Raji (cell line): ENCODE data around the gene CHD9.

Experiments
- POLR2A ChIP-seq: IDR thresholded peaks from 2 replicates; pipeline ENCODE4 v1.6.1; 2011; ENCODE audit warnings: low read depth, low read length, control low read depth; ENCODE audit not compliant: insufficient read depth

The CHD9 gene

GRCh38 chr16:53061701-53062159 is 6.9 kb downstream of the CHD9 start:
- no peak for TF ChIP-seq POLR2A

GRCh38 chr16:53064081-53064578 is 9.3 kb downstream of the CHD9 start:
- TF ChIP-seq POLR2A: no peak

GRCh38 chr16:53065461-53066061 is 10.8 kb downstream of the CHD9 start:
- TF ChIP-seq POLR2A: no peak

GRCh38 chr16:53067675-53068074 is 12.9 kb downstream of the CHD9 start:
- TF ChIP-seq POLR2A: no peak

GRCh38 chr16:53068423-53068833 is 13.6 kb downstream of the CHD9 start:
- TF ChIP-seq POLR2A: no peak

GRCh38 chr16:53069772-53070171 is 15.0 kb downstream of the CHD9 start:
- no peak for TF ChIP-seq POLR2A

- TF ChIP-seq POLR2A: no peak
Observed at GRCh38 chr16:53071748-53072301, 17.0 kb downstream of the CHD9 start.

GRCh38 chr16:53073022-53073421 is 18.2 kb downstream of the CHD9 start:
- TF ChIP-seq POLR2A: no peak

- TF ChIP-seq POLR2A: no peak
Observed at GRCh38 chr16:53078247-53078646, 23.5 kb downstream of the CHD9 start.

GRCh38 chr16:53078765-53079485 is 24.1 kb downstream of the CHD9 start:
- TF ChIP-seq POLR2A: no peak

GRCh38 chr16:53080345-53081031 is 25.7 kb downstream of the CHD9 start:
- no peak for TF ChIP-seq POLR2A

GRCh38 chr16:53081032-53081424 is 26.2 kb downstream of the CHD9 start:
- TF ChIP-seq POLR2A: no peak

- TF ChIP-seq POLR2A: no peak
Observed at GRCh38 chr16:53081686-53082407, 27.1 kb downstream of the CHD9 start.

GRCh38 chr16:53082509-53082908 is 27.7 kb downstream of the CHD9 start:
- TF ChIP-seq POLR2A: no peak

- no peak for TF ChIP-seq POLR2A
Observed at GRCh38 chr16:53083119-53083518, 28.3 kb downstream of the CHD9 start.
